H1 (cell line): ENCODE results near the gene PDE8B. TPM values are rescaled to one million over a fixed set of nuclear protein-coding genes. Genes with fewer than 3 reads are reported as not detected.

Source experiments
- CTCF ChIA-PET: fragments of 300-600 bp; sonication (Branson Sonifier 250); formaldehyde crosslinking; loops from one replicate; lab custom pipeline; 2021; ENCODE audit not compliant: partially characterized antibody; lab: Charles Lee
- POLR2A ChIA-PET: fragments of 300-600 bp; sonication (Branson Sonifier 250); formaldehyde crosslinking; loops from one replicate; lab custom pipeline; 2021; ENCODE audit warnings: inconsistent platforms; ENCODE audit not compliant: partially characterized antibody; lab: Charles Lee
- DNase-seq, 2 experiments: peaks; one replicate each; pipeline versions ENCODE4 v3.0.0 to v3.0.0-alpha.2; 2010 to 2022; ENCODE audit warnings: low spot score in 2 of 2, low read depth in 1 of 2, mixed read lengths in 1 of 2
- FAIRE-seq: peaks from 2 replicates; lab custom pipeline; 2011; peaks lifted over from hg19 to GRCh38; lab: Jason Lieb, UNC
- H2AFZ ChIP-seq: 2 replicates; pipeline ENCODE4 v1.8.1; 2012; ENCODE audit warnings: low read length, inconsistent platforms
- H2AK5ac ChIP-seq: 2 replicates; pipeline ENCODE4 v1.6.1; 2013; ENCODE audit warnings: low read depth, low read length
- H2BK120ac ChIP-seq: replicated peaks from 2 replicates; pipeline ENCODE3; 2013; ENCODE audit warnings: low read depth, low read length, inconsistent platforms
- H2BK12ac ChIP-seq: 2 replicates; pipeline ENCODE4 v1.6.1; 2013; ENCODE audit warnings: low read depth, low read length
- H2BK15ac ChIP-seq: 2 replicates; pipeline ENCODE4 v1.6.1; 2013; ENCODE audit warnings: low read length
- H2BK20ac ChIP-seq: 2 replicates; pipeline ENCODE4 v1.6.1; 2013; ENCODE audit warnings: low read length
- H2BK5ac ChIP-seq: 2 replicates; pipeline ENCODE4 v1.6.1; 2013; ENCODE audit warnings: low read depth, low read length
- H3K14ac ChIP-seq: 2 replicates; pipeline ENCODE4 v1.6.1; 2013; ENCODE audit warnings: inconsistent platforms; ENCODE audit not compliant: insufficient read length
- H3K18ac ChIP-seq: 2 replicates; pipeline ENCODE4 v1.6.1; 2013; ENCODE audit warnings: low read length; ENCODE audit errors: extremely low read depth
- H3K23ac ChIP-seq: 2 replicates; pipeline ENCODE4 v1.6.1; 2013; ENCODE audit warnings: inconsistent platforms; ENCODE audit not compliant: insufficient read length
- H3K23me2 ChIP-seq: 2 replicates; pipeline ENCODE4 v1.6.1; 2013; ENCODE audit warnings: low read depth, low read length
- H3K27ac ChIP-seq: 2 replicates; pipeline ENCODE4 v1.6.1; 2011; ENCODE audit warnings: low read depth, low read length, inconsistent platforms
- H3K27me3 ChIP-seq, 4 experiments: replicated peaks in 1 of 4; 1 replicate in 1 of 4; 2 replicates in 3 of 4; pipeline versions ENCODE4 v1.6.1 to v1.8.1; 2011 to 2013; ENCODE audit warnings: low read length in 3 of 4, mild to moderate bottlenecking in 3 of 4, inconsistent platforms in 2 of 4, mixed read lengths in 2 of 4, moderate library complexity in 1 of 4; ENCODE audit not compliant: control insufficient read depth in 3 of 4, insufficient read depth in 3 of 4; ENCODE audit errors: extremely low read depth in 1 of 4
- H3K36me3 ChIP-seq, 4 experiments: 2 replicates each; pipeline versions ENCODE4 v1.6.1 to v1.8.1; 2011 to 2013; ENCODE audit warnings: mild to moderate bottlenecking in 4 of 4, low read length in 3 of 4, moderate library complexity in 2 of 4, control low read depth in 1 of 4, inconsistent platforms in 1 of 4; ENCODE audit not compliant: insufficient read depth in 4 of 4, control insufficient read depth in 2 of 4
- H3K4ac ChIP-seq: replicated peaks from 2 replicates; pipeline ENCODE3; 2013; ENCODE audit warnings: low read length, low read depth, mixed read lengths, inconsistent platforms; ENCODE audit not compliant: insufficient read length
- H3K4me1 ChIP-seq, 4 experiments: replicated peaks in 1 of 4; 1 replicate in 1 of 4; 2 replicates in 3 of 4; pipeline versions ENCODE4 v1.6.1 to v1.8.1; 2011 to 2013; ENCODE audit warnings: low read length in 3 of 4, inconsistent platforms in 2 of 4, mixed read lengths in 1 of 4; ENCODE audit not compliant: insufficient read depth in 4 of 4, control insufficient read depth in 3 of 4
- H3K4me2 ChIP-seq, 2 experiments: 2 replicates each; pipeline versions ENCODE4 v1.6.1 to v1.8.1; 2011 to 2013; ENCODE audit warnings: low read depth in 2 of 2, low read length in 2 of 2, control low read depth in 1 of 2, inconsistent platforms in 1 of 2, mild to moderate bottlenecking in 1 of 2; ENCODE audit not compliant: insufficient read depth in 1 of 2
- H3K4me3 ChIP-seq, 4 experiments: fragments of 200-600, 300-600 bp in 1 of 4; sonication (generic), shearing (Covaris generic), sonication (Bioruptor Twin) in 1 of 4; 2 replicates each; pipeline versions ENCODE4 v1.5.1 to v1.8.1; 2011 to 2016; ENCODE audit warnings: low read length in 4 of 4, low read depth in 3 of 4, control low read depth in 2 of 4, inconsistent platforms in 2 of 4, mild to moderate bottlenecking in 2 of 4, mixed read lengths in 1 of 4, moderate library complexity in 1 of 4; ENCODE audit not compliant: insufficient read depth in 2 of 4; ENCODE audit errors: extremely low read depth in 1 of 4
- H3K56ac ChIP-seq: replicated peaks from 2 replicates; pipeline ENCODE3; 2013; ENCODE audit warnings: low read depth, mild to moderate bottlenecking, mixed read lengths, low read length, inconsistent platforms; ENCODE audit not compliant: insufficient read length
- H3K79me1 ChIP-seq: 2 replicates; pipeline ENCODE4 v1.6.1; 2013; ENCODE audit warnings: low read depth, low read length, control low read depth
- H3K79me2 ChIP-seq, 2 experiments: 2 replicates each; pipeline versions ENCODE4 v1.6.1 to v1.8.1; 2012 to 2013; ENCODE audit warnings: low read length in 2 of 2, mild to moderate bottlenecking in 2 of 2, inconsistent platforms in 1 of 2; ENCODE audit not compliant: insufficient read depth in 2 of 2, control insufficient read depth in 1 of 2
- H3K9ac ChIP-seq, 4 experiments: replicated peaks in 1 of 4; 1 replicate in 1 of 4; 2 replicates in 3 of 4; pipeline versions ENCODE4 v1.6.1 to v1.8.1; 2011 to 2013; ENCODE audit warnings: low read depth in 3 of 4, low read length in 3 of 4, control low read depth in 2 of 4, mild to moderate bottlenecking in 2 of 4, moderate library complexity in 2 of 4, inconsistent platforms in 1 of 4; ENCODE audit errors: extremely low read depth in 1 of 4
- H3K9me3 ChIP-seq, 2 experiments: 2 replicates each; pipeline versions ENCODE4 v1.6.1 to v1.8.1; 2012 to 2013; ENCODE audit warnings: mild to moderate bottlenecking in 2 of 2, moderate library complexity in 2 of 2, control low read depth in 1 of 2, inconsistent platforms in 1 of 2, low read depth in 1 of 2, low read length in 1 of 2, mixed read lengths in 1 of 2; ENCODE audit not compliant: insufficient read depth in 2 of 2
- H4K20me1 ChIP-seq, 2 experiments: replicated peaks in 1 of 2; 2 replicates each; pipeline versions ENCODE3 to v1.8.1; 2011 to 2013; ENCODE audit warnings: inconsistent platforms in 2 of 2, low read length in 2 of 2, mild to moderate bottlenecking in 1 of 2; ENCODE audit not compliant: insufficient read depth in 2 of 2, control insufficient read depth in 1 of 2
- H4K5ac ChIP-seq: 2 replicates; pipeline ENCODE4 v1.6.1; 2013; ENCODE audit warnings: low read length, low read depth, mixed read lengths, inconsistent platforms; ENCODE audit not compliant: insufficient read length
- H4K8ac ChIP-seq: 2 replicates; pipeline ENCODE4 v1.8.0; 2013; ENCODE audit warnings: mild to moderate bottlenecking, moderate library complexity, low read length, inconsistent platforms; ENCODE audit not compliant: insufficient read depth; ENCODE audit errors: extremely low read depth
- H4K91ac ChIP-seq: replicated peaks from 2 replicates; pipeline ENCODE3; 2013; ENCODE audit warnings: low read length, mixed read lengths, inconsistent platforms; ENCODE audit not compliant: insufficient read length
- ATF3 ChIP-seq: IDR thresholded peaks from 2 replicates; pipeline ENCODE4 v1.6.1; 2011; ENCODE audit warnings: low read depth, mild to moderate bottlenecking, low read length; ENCODE audit not compliant: insufficient read depth
- BRCA1 ChIP-seq: IDR thresholded peaks from 2 replicates; pipeline ENCODE4 v1.6.1; 2012; ENCODE audit warnings: low read depth, low read length, improper control_type of control experiment
- CREB1 ChIP-seq: IDR thresholded peaks from 2 replicates; pipeline ENCODE4 v1.6.1; 2012; ENCODE audit warnings: inconsistent platforms
- E2F6 ChIP-seq: IDR thresholded peaks from 2 replicates; pipeline ENCODE4 v1.6.1; 2012; ENCODE audit warnings: inconsistent platforms
- EGR1 ChIP-seq: IDR thresholded peaks from 2 replicates; pipeline ENCODE4 v1.6.1; 2011; ENCODE audit warnings: low read depth, low read length, borderline replicate concordance
- KDM1A ChIP-seq: fragments of 200-600, 300-600 bp; sonication (generic); IDR thresholded peaks from 2 replicates; pipeline ENCODE4 v1.7.1; 2016; ENCODE audit warnings: mild to moderate bottlenecking, low read length, borderline replicate concordance
- MAFK ChIP-seq: IDR thresholded peaks from 2 replicates; pipeline ENCODE4 v1.6.1; 2012; ENCODE audit warnings: low read depth, mild to moderate bottlenecking, improper control_type of control experiment, low read length
- RAD21 ChIP-seq, 2 experiments: IDR thresholded peaks in 1 of 2; conservative IDR thresholded peaks in 1 of 2; 2 replicates each; pipeline ENCODE4 v1.6.1; 2011; ENCODE audit warnings: low read depth in 2 of 2, low read length in 2 of 2, improper control_type of control experiment in 1 of 2, inconsistent platforms in 1 of 2, mild to moderate bottlenecking in 1 of 2, moderate library complexity in 1 of 2
- SAP30 ChIP-seq: fragments of 300-600 bp; sonication (generic); IDR thresholded peaks from 2 replicates; pipeline ENCODE4 v1.7.1; 2012; ENCODE audit warnings: low read length, moderate library complexity, mild to moderate bottlenecking, inconsistent platforms; ENCODE audit not compliant: insufficient read depth, insufficient replicate concordance
- SIRT6 ChIP-seq: IDR thresholded peaks from one replicate; pipeline ENCODE4 v1.7.1; 2012; ENCODE audit warnings: low read length, inconsistent platforms
- SUZ12 ChIP-seq: fragments of 200-600 bp; sonication (generic); IDR thresholded peaks from 2 replicates; pipeline ENCODE4 v1.6.1; 2012; ENCODE audit warnings: mild to moderate bottlenecking, inconsistent platforms, low read length, moderate library complexity, mixed read lengths
- TBP ChIP-seq: IDR thresholded peaks from 2 replicates; pipeline ENCODE4 v1.6.1; 2011; ENCODE audit warnings: low read depth, low read length, improper control_type of control experiment
- TCF12 ChIP-seq: IDR thresholded peaks from 2 replicates; pipeline ENCODE4 v1.6.1; 2011; ENCODE audit warnings: low read depth, mild to moderate bottlenecking, low read length
- YY1 ChIP-seq: IDR thresholded peaks from 2 replicates; pipeline ENCODE4 v1.6.1; 2011; ENCODE audit warnings: low read depth, mild to moderate bottlenecking, low read length
- WGBS, 2 experiments: shearing (Covaris generic) in 1 of 2; methylation state at CpG; one replicate each; pipeline versions ENCODE4 v1.1.6 to v1.1.7; 2013 to 2015; ENCODE audit warnings: low lambda C conversion rate in 2 of 2, mixed read lengths in 2 of 2, inconsistent platforms in 1 of 2, low coverage in 1 of 2, missing lambda C conversion rate in 1 of 2; ENCODE audit not compliant: insufficient replicate concordance in 2 of 2, insufficient coverage in 1 of 2, insufficient read length in 1 of 2; ENCODE audit errors: extremely low coverage in 1 of 2, missing lambda C conversion rate in 1 of 2; 5-methylcytosine and 5-hydroxymethylcytosine counted together
- polyA plus RNA-seq, 7 experiments: library from polyadenylated mRNA; depleted of rRNA in 3 of 7; stranded (reverse) in 5 of 7; unstranded in 2 of 7; fragments of >200 nt in 5 of 7; fragments of 200-250 nt in 2 of 7; gene quantifications; 1 replicate in 5 of 7; 2 replicates in 1 of 7; 4 replicates in 1 of 7; pipeline versions ENCODE4 v1.2.1 to v1.2.3, GENCODE V29; 2011 to 2013; ENCODE audit warnings: missing spikeins in 2 of 7, mixed read lengths in 2 of 7
- total RNA-seq: library from RNA; stranded (reverse); fragmentation: NEBNext Ultra II Directional; extraction: Animal tissue kit (Norgen Biotek cat#: 25700); gene quantifications from 2 replicates; pipeline ENCODE4 v1.2.1, GENCODE V29; 2021

PDE8B gene
- total and polyA plus RNA-seq, 2 of the 8 experiments (the other 6 are each of a cell fraction or from before 2014, with no cell fraction given), result 0.32 to 1.1 TPM

- ChIA-PET CTCF (interaction anchor here (1.1 kb wide), 1 partner anchor 31 kb away, joined by 3 read pairs; the partner anchor contains the start of gene WDR41), POLR2A (no interaction called here)
- Histone ChIP-seq H3K14ac (no peak overlapping the region), H3K9me3 (no peaks in the 10 kb centered on the region), H3K27me3 (no peaks in the 10 kb centered on the region), H4K5ac (no peak overlapping the region), H3K4me1 (no peaks in the 10 kb centered on the region), H2BK120ac (no peak overlapping the region), H3K9ac (no peak overlapping the region), H3K79me2 (no peaks in the 10 kb centered on the region), H3K79me1 (no peaks in the 10 kb centered on the region), H2BK15ac (no peak overlapping the region), H3K4me2 (no peak overlapping the region), H2AK5ac (no peak overlapping the region), H3K4ac (no peak overlapping the region), H4K91ac (no peak overlapping the region), H3K27ac (no peak overlapping the region), H4K8ac (no peak overlapping the region), H3K36me3 (no peaks in the 10 kb centered on the region), H4K20me1 (no peaks in the 10 kb centered on the region), H3K4me3 (no peak overlapping the region), H3K23ac (no peak overlapping the region), H2BK12ac (no peak overlapping the region), H3K56ac (no peak overlapping the region), H2AFZ (no peak overlapping the region), H2BK20ac (no peak overlapping the region), H3K18ac (no peak overlapping the region), H2BK5ac (no peak overlapping the region), H3K23me2 (no peaks in the 10 kb centered on the region; the same call in 1 of the 2 replicates)
- no peak for DNase-seq
- FAIRE-seq, result no peak
- 89% methylated on average over 5 of the region's 5 CpGs; no CpG with 5 or more reads in 1 of the 2 experiments for WGBS, 2 experiments
- TF ChIP-seq BRCA1, result no peak
- no peak for TF ChIP-seq RAD21 (IDR thresholded peaks at IDR 0.05 in 1 of 2, conservative IDR thresholded peaks at IDR 0.05 in 1 of 2; ENCODE audit: low read depth in 2 of 2, low read length in 2 of 2)
- TF ChIP-seq ATF3, result no peak
- no peak for TF ChIP-seq SAP30
- TF ChIP-seq CREB1, result no peak
- TF ChIP-seq SUZ12, result no peak
- no peak for TF ChIP-seq TCF12
- no peak for TF ChIP-seq KDM1A
- TF ChIP-seq EGR1, result no peak
- TF ChIP-seq TBP, result no peak
- TF ChIP-seq MAFK, result no peak
- TF ChIP-seq SIRT6, result no peak
- TF ChIP-seq YY1, result no peak
- TF ChIP-seq E2F6, result no peak
Observed at GRCh38 chr5:77461287-77461686, 250.8 kb downstream of the PDE8B start.
